ENCODE data around the gene TTC13. TPM values are rescaled to one million over a fixed set of nuclear protein-coding genes. Genes with fewer than 3 reads are reported as not detected.

Gene TTC13
- total and polyA plus RNA-seq, 2 experiments from 2014 or later = 13.0 to 14.9 TPM

DNA sequence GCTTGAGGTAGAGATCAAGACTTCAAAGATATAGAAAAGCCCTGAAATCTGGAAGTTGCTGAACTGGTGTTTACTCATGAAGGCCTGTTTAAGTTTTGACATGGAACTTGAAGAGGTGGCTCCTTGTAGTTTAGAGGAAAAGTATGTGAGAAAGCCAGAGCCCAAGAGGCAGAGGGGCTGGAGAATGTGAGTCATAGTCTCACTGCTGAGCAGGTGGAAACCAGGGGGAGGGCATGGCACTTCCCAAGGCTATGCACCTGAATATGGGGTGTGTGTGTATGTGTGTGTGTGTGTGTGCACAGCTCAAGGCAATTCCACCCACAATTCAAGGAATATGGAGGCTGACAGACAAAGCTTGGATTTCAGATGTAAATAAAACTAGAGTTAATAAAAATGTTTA, 63.6 kb downstream of the TTC13 start:
- Histone ChIP-seq H3K27ac (peak overlapping the region; percentile 77), H3K9me2 (replicated peaks; ENCODE audit: insufficient read depth) (no peaks in the 10 kb centered on the region), H3K79me2 (no peaks in the 10 kb centered on the region), H3K36me3 (replicated peaks; ENCODE audit: insufficient read depth, low read depth) (no peaks in the 10 kb centered on the region), H2AFZ (no peak overlapping the region), H3K4me1 (ENCODE audit: insufficient read depth) (peaks cover 5% of the 10 kb centered on the region), H3K4me2 (no peak overlapping the region), H3K9me3 (ENCODE audit: low read depth) (no peaks in the 10 kb centered on the region), H3K27me3 (no peaks in the 10 kb centered on the region), H3K4me3 (no peak overlapping the region), H4K20me1 (ENCODE audit: insufficient read depth, poor library complexity, severe bottlenecking) (no peaks in the 10 kb centered on the region)
- TF ChIP-seq, protein P1, sequence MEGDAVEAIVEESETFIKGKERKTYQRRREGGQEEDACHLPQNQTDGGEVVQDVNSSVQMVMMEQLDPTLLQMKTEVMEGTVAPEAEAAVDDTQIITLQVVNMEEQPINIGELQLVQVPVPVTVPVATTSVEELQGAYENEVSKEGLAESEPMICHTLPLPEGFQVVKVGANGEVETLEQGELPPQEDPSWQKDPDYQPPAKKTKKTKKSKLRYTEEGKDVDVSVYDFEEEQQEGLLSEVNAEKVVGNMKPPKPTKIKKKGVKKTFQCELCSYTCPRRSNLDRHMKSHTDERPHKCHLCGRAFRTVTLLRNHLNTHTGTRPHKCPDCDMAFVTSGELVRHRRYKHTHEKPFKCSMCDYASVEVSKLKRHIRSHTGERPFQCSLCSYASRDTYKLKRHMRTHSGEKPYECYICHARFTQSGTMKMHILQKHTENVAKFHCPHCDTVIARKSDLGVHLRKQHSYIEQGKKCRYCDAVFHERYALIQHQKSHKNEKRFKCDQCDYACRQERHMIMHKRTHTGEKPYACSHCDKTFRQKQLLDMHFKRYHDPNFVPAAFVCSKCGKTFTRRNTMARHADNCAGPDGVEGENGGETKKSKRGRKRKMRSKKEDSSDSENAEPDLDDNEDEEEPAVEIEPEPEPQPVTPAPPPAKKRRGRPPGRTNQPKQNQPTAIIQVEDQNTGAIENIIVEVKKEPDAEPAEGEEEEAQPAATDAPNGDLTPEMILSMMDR (IDR thresholded peaks at IDR 0.05; ENCODE audit: poor library complexity) = no peak
- no peak for TF ChIP-seq EZH2 (IDR thresholded peaks at IDR 0.05; ENCODE audit: borderline replicate concordance)
- no peak for TF ChIP-seq EZH2phosphoT487 (IDR thresholded peaks at IDR 0.05; ENCODE audit: low read depth, severe bottlenecking, unreplicated experiment)
- peak; percentile 74 for DNase-seq (ENCODE audit: low spot score)

DNA sequence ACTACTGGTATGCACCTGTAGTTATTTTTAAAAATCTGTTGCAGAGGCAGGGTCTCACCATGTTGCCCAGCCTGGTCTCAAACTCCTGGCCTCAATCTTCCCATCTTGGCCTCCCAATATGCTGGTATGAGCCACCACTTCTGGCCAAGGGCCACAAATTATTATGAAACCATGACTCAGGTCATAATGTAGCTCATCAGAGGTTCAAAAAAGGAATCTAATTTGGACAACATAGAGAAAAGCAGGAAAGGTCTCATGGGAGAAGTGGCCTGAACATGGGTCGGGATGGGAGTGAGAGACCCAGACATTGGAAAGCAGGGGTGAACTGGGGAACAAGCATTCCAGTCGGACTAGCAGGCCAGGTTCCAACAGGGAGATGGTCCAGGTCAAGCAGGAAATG, 65.2 kb downstream of the TTC13 start:
- DNase-seq (ENCODE audit: low spot score) = no peak
- no peaks in the 10 kb centered on the region for H3K27me3 ChIP-seq
- no peak overlapping the region for H2AFZ ChIP-seq
- WGBS (ENCODE audit: low lambda C conversion rate, missing lambda C conversion rate) = 98% methylated on average over 2 of the region's 2 CpGs
- no peaks in the 10 kb centered on the region for H3K36me3 ChIP-seq (replicated peaks; ENCODE audit: insufficient read depth, low read depth)
- H3K4me2 ChIP-seq = no peak overlapping the region
- peaks cover 5% of the 10 kb centered on the region for H3K4me1 ChIP-seq (ENCODE audit: insufficient read depth)
- no peaks in the 10 kb centered on the region for H4K20me1 ChIP-seq (ENCODE audit: insufficient read depth, poor library complexity, severe bottlenecking)
- H3K79me2 ChIP-seq = no peaks in the 10 kb centered on the region
- H3K4me3 ChIP-seq = no peak overlapping the region
- H3K27ac ChIP-seq = no peak overlapping the region
- no peaks in the 10 kb centered on the region for H3K9me2 ChIP-seq (replicated peaks; ENCODE audit: insufficient read depth)
- no peaks in the 10 kb centered on the region for H3K9me3 ChIP-seq (ENCODE audit: low read depth)
- TF ChIP-seq EZH2 (IDR thresholded peaks at IDR 0.05; ENCODE audit: borderline replicate concordance) (no peak), EZH2phosphoT487 (IDR thresholded peaks at IDR 0.05; ENCODE audit: low read depth, severe bottlenecking, unreplicated experiment) (no peak)
- TF ChIP-seq, protein P1 (IDR thresholded peaks at IDR 0.05; ENCODE audit: poor library complexity) = no peak

DNA sequence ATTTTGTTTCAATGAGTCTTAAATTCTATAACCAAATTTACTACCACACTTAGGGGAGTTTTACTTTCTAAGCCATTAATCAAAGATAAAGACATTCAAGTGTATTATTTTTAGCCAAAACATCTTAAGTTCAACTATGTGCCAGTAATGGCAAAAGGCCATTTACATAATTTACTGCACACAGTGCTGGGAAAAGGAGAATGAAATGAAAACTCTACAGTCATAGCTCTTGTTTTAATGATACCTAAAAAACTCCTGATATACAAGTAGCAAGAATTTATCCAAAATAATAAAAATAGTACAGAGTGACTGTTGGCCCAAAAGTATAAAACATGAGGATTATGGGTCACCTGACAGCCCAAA, 67.9 kb downstream of the TTC13 start:
- H3K4me1 ChIP-seq (ENCODE audit: insufficient read depth) = peaks cover 12% of the 10 kb centered on the region
- no peaks in the 10 kb centered on the region for H3K27me3 ChIP-seq
- no peaks in the 10 kb centered on the region for H3K9me3 ChIP-seq (ENCODE audit: low read depth)
- no peak overlapping the region for H3K27ac ChIP-seq
- no peak for DNase-seq (ENCODE audit: low spot score)
- H3K9me2 ChIP-seq (replicated peaks; ENCODE audit: insufficient read depth) = no peaks in the 10 kb centered on the region
- H3K4me2 ChIP-seq = no peak overlapping the region
- no peak for TF ChIP-seq EZH2 (IDR thresholded peaks at IDR 0.05; ENCODE audit: borderline replicate concordance)
- TF ChIP-seq, protein P1 (IDR thresholded peaks at IDR 0.05; ENCODE audit: poor library complexity) = no peak
- TF ChIP-seq EZH2phosphoT487 (IDR thresholded peaks at IDR 0.05; ENCODE audit: low read depth, severe bottlenecking, unreplicated experiment) = no peak
- H3K36me3 ChIP-seq (replicated peaks; ENCODE audit: insufficient read depth, low read depth) = no peaks in the 10 kb centered on the region
- H3K79me2 ChIP-seq = no peaks in the 10 kb centered on the region
- no peak overlapping the region for H3K4me3 ChIP-seq
- no peak overlapping the region for H2AFZ ChIP-seq
- no peaks in the 10 kb centered on the region for H4K20me1 ChIP-seq (ENCODE audit: insufficient read depth, poor library complexity, severe bottlenecking)
